ENCODE data around the gene BDKRB2.

Gene BDKRB2

GRCh38 chr14:96274122-96274521, 69.5 kb downstream of the BDKRB2 start:
- no peak for FAIRE-seq

- FAIRE-seq = no peak
These were observed 69.9 kb downstream of the BDKRB2 start for GRCh38 chr14:96274543-96274942.

- FAIRE-seq = no peak
These were observed 70.8 kb downstream of the BDKRB2 start for GRCh38 chr14:96275177-96276112.

GRCh38 chr14:96277890-96278289, 73.3 kb downstream of the BDKRB2 start:
- no peak for FAIRE-seq

GRCh38 chr14:96279564-96279963, 74.9 kb downstream of the BDKRB2 start:
- no peak for FAIRE-seq

GRCh38 chr14:96280104-96280503, 75.5 kb downstream of the BDKRB2 start:
- FAIRE-seq = no peak

- no peak for FAIRE-seq
These were observed 76.8 kb downstream of the BDKRB2 start for GRCh38 chr14:96281486-96281885.

- no peak for FAIRE-seq
These were observed 79.4 kb downstream of the BDKRB2 start for GRCh38 chr14:96284008-96284407.

- FAIRE-seq = no peak
These were observed 79.8 kb downstream of the BDKRB2 start for GRCh38 chr14:96284430-96284829.

GRCh38 chr14:96285667-96286066, 81.0 kb downstream of the BDKRB2 start:
- FAIRE-seq = no peak

- no peak for FAIRE-seq
These were observed 81.6 kb downstream of the BDKRB2 start for GRCh38 chr14:96286251-96286650.

- no peak for FAIRE-seq
These were observed 83.2 kb downstream of the BDKRB2 start for GRCh38 chr14:96287856-96288255.
